Measurements from ENCODE around the gene MXD1. TPM values are rescaled to one million over a fixed set of nuclear protein-coding genes. Genes with fewer than 3 reads are reported as not detected.

MXD1 gene
- total RNA-seq, 1 donor = 14.5 TPM

DNA sequence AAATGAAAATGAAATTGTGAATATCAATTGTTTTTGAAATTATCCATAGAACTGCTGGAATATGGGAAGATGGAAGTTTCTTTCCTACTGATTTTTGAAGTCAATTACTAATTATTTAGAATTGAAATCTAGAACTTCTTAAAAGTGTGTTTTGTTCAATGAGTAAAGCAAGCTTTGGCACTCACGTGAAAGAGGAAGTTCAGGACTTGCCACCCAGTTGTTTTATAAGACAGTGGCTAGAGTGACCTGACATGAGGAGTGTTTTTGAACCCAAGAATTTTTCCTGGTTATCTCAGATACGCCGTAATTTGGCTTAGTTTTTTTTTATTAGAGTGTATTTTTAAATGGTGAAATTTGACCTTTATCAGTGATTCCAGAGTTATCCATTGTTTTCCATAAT, 3.5 kb downstream of the MXD1 start:
- peak; percentile 19 for DNase-seq (ENCODE audit: insufficient read length, low spot score, missing footprints)
- Histone ChIP-seq H3K4me1 (ENCODE audit: insufficient read depth, low read length) (peaks cover 33% of the 10 kb centered on the region), H3K4me2 (ENCODE audit: insufficient read depth, low read length) (peak overlapping the region; percentile 41), H3K27me3 (ENCODE audit: insufficient read depth, low read length) (no peaks in the 10 kb centered on the region), H2AFZ (ENCODE audit: low read length) (peak overlapping the region; percentile 40), H3K9me3 (ENCODE audit: low read depth, low read length) (no peaks in the 10 kb centered on the region), H3K79me2 (ENCODE audit: insufficient read depth, low read length) (peaks cover 32% of the 10 kb centered on the region), H3K36me3 (ENCODE audit: insufficient read depth, low read length) (peaks cover 40% of the 10 kb centered on the region), H3K4me3 (ENCODE audit: insufficient read depth, low read length) (peak overlapping the region; percentile 9), H3K27ac (ENCODE audit: low read depth, low read length) (peak overlapping the region; percentile 73), H4K20me1 (ENCODE audit: insufficient read depth, low read length) (no peaks in the 10 kb centered on the region)
- TF ChIP-seq, protein P1, sequence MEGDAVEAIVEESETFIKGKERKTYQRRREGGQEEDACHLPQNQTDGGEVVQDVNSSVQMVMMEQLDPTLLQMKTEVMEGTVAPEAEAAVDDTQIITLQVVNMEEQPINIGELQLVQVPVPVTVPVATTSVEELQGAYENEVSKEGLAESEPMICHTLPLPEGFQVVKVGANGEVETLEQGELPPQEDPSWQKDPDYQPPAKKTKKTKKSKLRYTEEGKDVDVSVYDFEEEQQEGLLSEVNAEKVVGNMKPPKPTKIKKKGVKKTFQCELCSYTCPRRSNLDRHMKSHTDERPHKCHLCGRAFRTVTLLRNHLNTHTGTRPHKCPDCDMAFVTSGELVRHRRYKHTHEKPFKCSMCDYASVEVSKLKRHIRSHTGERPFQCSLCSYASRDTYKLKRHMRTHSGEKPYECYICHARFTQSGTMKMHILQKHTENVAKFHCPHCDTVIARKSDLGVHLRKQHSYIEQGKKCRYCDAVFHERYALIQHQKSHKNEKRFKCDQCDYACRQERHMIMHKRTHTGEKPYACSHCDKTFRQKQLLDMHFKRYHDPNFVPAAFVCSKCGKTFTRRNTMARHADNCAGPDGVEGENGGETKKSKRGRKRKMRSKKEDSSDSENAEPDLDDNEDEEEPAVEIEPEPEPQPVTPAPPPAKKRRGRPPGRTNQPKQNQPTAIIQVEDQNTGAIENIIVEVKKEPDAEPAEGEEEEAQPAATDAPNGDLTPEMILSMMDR (IDR thresholded peaks at IDR 0.05; ENCODE audit: extremely low read depth, low read depth, low read length) = no peak

DNA sequence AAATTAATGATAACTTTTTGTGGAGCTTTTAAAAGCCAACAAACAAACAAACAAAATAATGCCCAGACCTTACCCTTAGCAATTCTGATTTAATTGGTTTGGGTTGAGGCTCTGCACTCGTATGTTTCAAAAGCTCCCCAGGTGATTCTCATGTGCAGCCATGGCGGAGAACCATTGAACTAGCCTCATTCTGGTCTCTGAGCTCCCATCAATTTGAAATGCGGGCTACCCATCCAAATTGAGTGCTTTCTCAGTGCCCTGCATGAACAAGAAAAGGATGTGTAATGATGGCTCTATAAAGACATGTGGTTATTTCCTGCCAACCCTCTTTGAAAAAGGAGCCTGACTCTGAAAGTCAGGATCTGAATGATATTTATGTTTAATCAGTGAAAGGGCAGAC, 8.2 kb downstream of the MXD1 start:
- H3K27ac ChIP-seq (ENCODE audit: low read depth, low read length) = no peak overlapping the region
- H3K9me3 ChIP-seq (ENCODE audit: low read depth, low read length) = no peaks in the 10 kb centered on the region
- peaks cover 39% of the 10 kb centered on the region for H3K36me3 ChIP-seq (ENCODE audit: insufficient read depth, low read length)
- H2AFZ ChIP-seq (ENCODE audit: low read length) = no peak overlapping the region
- TF ChIP-seq, protein P1 (IDR thresholded peaks at IDR 0.05; ENCODE audit: extremely low read depth, low read depth, low read length) = no peak
- H4K20me1 ChIP-seq (ENCODE audit: insufficient read depth, low read length) = no peaks in the 10 kb centered on the region
- H3K4me1 ChIP-seq (ENCODE audit: insufficient read depth, low read length) = peaks cover 4% of the 10 kb centered on the region
- no peaks in the 10 kb centered on the region for H3K27me3 ChIP-seq (ENCODE audit: insufficient read depth, low read length)
- H3K4me2 ChIP-seq (ENCODE audit: insufficient read depth, low read length) = no peak overlapping the region
- peaks cover 11% of the 10 kb centered on the region for H3K79me2 ChIP-seq (ENCODE audit: insufficient read depth, low read length)
- no peak for DNase-seq (ENCODE audit: insufficient read length, low spot score, missing footprints)
- H3K4me3 ChIP-seq (ENCODE audit: insufficient read depth, low read length) = no peak overlapping the region

DNA sequence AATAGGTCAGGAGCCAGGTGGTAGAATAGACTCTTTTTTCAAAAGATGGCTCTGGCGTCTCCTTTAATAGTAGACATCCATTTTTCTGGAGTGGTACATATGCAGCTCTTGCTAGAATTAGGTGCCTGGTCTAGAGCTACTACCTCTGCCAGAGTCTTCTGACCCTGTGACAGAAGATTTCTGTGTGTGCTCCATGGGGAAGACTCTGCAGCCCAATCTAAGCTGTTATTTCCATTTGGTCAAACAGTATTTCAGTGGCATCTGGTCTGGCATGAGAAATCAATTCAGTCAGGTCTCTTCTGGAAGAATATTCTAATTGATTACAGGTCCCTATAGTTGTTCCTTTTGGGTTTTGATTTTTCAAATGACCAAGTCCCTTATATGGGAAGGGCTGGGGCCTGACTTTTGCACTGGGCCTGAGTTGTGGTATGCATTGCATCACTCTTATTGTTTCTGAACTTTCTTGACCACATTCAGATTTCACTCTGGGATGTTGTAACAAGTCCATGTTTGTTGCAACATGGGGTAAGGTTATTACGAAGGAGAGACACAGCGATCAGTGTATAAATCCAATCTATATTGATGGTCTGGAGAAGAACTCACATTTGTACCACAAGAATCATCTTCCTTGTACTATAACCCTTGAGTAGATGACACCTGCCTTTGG, 12.1 kb downstream of the MXD1 start:
- H3K4me3 ChIP-seq (ENCODE audit: insufficient read depth, low read length) = no peak overlapping the region
- no peaks in the 10 kb centered on the region for H3K9me3 ChIP-seq (ENCODE audit: low read depth, low read length)
- H3K4me2 ChIP-seq (ENCODE audit: insufficient read depth, low read length) = no peak overlapping the region
- H3K79me2 ChIP-seq (ENCODE audit: insufficient read depth, low read length) = peaks cover 2% of the 10 kb centered on the region
- no peak overlapping the region for H3K27ac ChIP-seq (ENCODE audit: low read depth, low read length)
- DNase-seq (ENCODE audit: insufficient read length, low spot score, missing footprints) = no peak
- H3K27me3 ChIP-seq (ENCODE audit: insufficient read depth, low read length) = no peaks in the 10 kb centered on the region
- TF ChIP-seq, protein P1 (IDR thresholded peaks at IDR 0.05; ENCODE audit: extremely low read depth, low read depth, low read length) = no peak
- peaks cover 5% of the 10 kb centered on the region for H3K4me1 ChIP-seq (ENCODE audit: insufficient read depth, low read length)
- H3K36me3 ChIP-seq (ENCODE audit: insufficient read depth, low read length) = peaks cover 22% of the 10 kb centered on the region
- no peaks in the 10 kb centered on the region for H4K20me1 ChIP-seq (ENCODE audit: insufficient read depth, low read length)
- H2AFZ ChIP-seq (ENCODE audit: low read length) = no peak overlapping the region

DNA sequence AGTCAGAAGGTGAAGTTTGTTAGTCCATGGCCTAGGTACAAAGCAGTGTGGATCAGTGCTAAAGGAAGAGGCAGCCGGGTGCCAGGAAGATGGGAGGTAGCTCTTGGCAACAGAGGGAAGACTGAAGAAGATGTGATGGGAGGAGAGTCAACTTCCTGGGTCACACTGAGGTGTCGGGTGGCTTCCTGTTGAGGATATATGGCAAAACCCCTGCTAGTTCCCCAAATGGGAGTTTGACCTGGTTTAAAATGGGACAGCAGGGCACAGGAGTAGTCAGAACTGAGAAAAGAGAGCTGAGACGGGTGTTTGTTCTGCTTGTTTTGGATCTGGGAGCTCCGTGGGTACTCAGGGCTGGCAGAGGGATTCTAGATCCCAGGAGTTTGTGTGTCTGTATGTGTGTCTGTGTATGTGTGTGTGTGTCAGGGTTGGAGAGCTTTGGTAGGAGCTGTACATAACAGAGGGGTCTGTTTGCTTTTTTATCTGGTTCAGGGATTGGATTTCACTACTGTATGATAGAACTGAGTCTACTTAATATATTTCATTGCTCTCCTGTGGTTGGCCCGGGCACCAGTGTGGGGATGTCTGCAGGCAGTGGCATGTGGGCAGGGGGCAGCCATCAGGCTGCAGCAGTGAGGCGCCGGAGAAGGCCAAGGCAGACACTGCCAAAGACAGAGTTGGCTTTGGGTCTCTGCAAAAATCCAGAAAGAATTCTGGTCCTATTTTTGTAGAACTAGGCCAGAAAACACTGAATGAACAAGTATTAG, 17.1 kb downstream of the MXD1 start:
- Histone ChIP-seq H4K20me1 (ENCODE audit: insufficient read depth, low read length) (no peaks in the 10 kb centered on the region), H3K4me1 (ENCODE audit: insufficient read depth, low read length) (peaks cover 38% of the 10 kb centered on the region), H3K36me3 (ENCODE audit: insufficient read depth, low read length) (peaks cover 29% of the 10 kb centered on the region), H3K4me3 (ENCODE audit: insufficient read depth, low read length) (no peak overlapping the region), H3K79me2 (ENCODE audit: insufficient read depth, low read length) (peaks cover 9% of the 10 kb centered on the region), H3K27ac (ENCODE audit: low read depth, low read length) (peak overlapping the region; percentile 93), H2AFZ (ENCODE audit: low read length) (peak overlapping the region; percentile 11), H3K4me2 (ENCODE audit: insufficient read depth, low read length) (no peak overlapping the region), H3K27me3 (ENCODE audit: insufficient read depth, low read length) (no peaks in the 10 kb centered on the region), H3K9me3 (ENCODE audit: low read depth, low read length) (no peaks in the 10 kb centered on the region)
- TF ChIP-seq, protein P1 (IDR thresholded peaks at IDR 0.05; ENCODE audit: extremely low read depth, low read depth, low read length) = no peak
- no peak for DNase-seq (ENCODE audit: insufficient read length, low spot score, missing footprints)
